ENCODE results near the gene AK9.

GRCh38 chr6:109526905-109527628, 163.9 kb downstream of the AK9 start:
- TF ChIP-seq HDGF (IDR thresholded peaks at IDR 0.05; ENCODE audit: borderline replicate concordance) (no peak), BHLHE40 (IDR thresholded peaks at IDR 0.05; ENCODE audit: borderline replicate concordance) (no peak), FOXK2 (IDR thresholded peaks at IDR 0.05) (no peak), SUZ12 (IDR thresholded peaks at IDR 0.05) (no peak), ZNF384 (IDR thresholded peaks at IDR 0.05) (no peak), FOXM1 (IDR thresholded peaks at IDR 0.05; ENCODE audit: borderline replicate concordance) (no peak), NFRKB (IDR thresholded peaks at IDR 0.05) (no peak), L3MBTL2 (conservative IDR thresholded peaks at IDR 0.05) (no peak), TARDBP (IDR thresholded peaks at IDR 0.05) (no peak), LEF1 (IDR thresholded peaks at IDR 0.05; ENCODE audit: borderline replicate concordance) (no peak), ELF4 (IDR thresholded peaks at IDR 0.05) (no peak)
- TF ChIP-seq, protein P1, sequence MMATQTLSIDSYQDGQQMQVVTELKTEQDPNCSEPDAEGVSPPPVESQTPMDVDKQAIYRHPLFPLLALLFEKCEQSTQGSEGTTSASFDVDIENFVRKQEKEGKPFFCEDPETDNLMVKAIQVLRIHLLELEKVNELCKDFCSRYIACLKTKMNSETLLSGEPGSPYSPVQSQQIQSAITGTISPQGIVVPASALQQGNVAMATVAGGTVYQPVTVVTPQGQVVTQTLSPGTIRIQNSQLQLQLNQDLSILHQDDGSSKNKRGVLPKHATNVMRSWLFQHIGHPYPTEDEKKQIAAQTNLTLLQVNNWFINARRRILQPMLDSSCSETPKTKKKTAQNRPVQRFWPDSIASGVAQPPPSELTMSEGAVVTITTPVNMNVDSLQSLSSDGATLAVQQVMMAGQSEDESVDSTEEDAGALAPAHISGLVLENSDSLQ (IDR thresholded peaks at IDR 0.05), result no peak
